ENCODE data around the gene DPH2.

DNA sequence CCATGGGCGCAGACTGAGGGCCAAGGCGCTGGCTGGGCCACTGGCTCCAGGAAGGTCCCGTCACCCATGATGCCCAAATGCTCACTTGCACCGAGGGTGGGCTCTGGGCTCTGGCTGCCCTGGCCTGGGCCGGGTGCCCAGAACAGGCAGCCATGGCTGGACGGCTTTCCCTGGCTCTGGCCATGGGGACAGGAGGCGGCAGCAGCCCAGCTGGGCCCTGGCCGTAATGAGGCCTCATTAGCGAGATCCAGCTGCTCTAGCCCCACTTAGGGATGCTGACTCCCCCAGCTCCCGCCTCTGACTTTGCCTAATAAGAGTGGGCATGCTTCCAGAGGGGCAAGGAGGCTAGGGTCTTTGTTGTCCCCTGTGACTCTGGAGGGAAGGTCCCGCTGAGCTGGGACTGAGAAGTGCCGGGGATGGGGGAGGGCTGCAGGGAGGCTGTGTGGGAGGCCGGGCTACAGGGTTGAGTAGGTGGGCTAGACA, 49.7 kb downstream of the DPH2 start:
- TF ChIP-seq, protein P1, sequence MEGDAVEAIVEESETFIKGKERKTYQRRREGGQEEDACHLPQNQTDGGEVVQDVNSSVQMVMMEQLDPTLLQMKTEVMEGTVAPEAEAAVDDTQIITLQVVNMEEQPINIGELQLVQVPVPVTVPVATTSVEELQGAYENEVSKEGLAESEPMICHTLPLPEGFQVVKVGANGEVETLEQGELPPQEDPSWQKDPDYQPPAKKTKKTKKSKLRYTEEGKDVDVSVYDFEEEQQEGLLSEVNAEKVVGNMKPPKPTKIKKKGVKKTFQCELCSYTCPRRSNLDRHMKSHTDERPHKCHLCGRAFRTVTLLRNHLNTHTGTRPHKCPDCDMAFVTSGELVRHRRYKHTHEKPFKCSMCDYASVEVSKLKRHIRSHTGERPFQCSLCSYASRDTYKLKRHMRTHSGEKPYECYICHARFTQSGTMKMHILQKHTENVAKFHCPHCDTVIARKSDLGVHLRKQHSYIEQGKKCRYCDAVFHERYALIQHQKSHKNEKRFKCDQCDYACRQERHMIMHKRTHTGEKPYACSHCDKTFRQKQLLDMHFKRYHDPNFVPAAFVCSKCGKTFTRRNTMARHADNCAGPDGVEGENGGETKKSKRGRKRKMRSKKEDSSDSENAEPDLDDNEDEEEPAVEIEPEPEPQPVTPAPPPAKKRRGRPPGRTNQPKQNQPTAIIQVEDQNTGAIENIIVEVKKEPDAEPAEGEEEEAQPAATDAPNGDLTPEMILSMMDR (IDR thresholded peaks at IDR 0.05; ENCODE audit: low read depth, low read length): no peak
- no peak for TF ChIP-seq EZH2phosphoT487 (IDR thresholded peaks at IDR 0.05; ENCODE audit: low read depth)
